SK-N-SH treated with all-trans-retinoic acid at 6 μM for 48 hours (cell line): ENCODE data around the gene QSOX2.

Experiments
- CREB5 ChIP-seq: fragments of 250-450 bp; sonication (Bioruptor Pico); IDR thresholded peaks from 2 replicates; pipeline ENCODE4 v1.5.1; 2020; ENCODE audit warnings: low read depth, mild to moderate bottlenecking, moderate library complexity
- CSDC2 ChIP-seq: fragments of 250-450 bp; sonication (Bioruptor Pico); IDR thresholded peaks from 2 replicates; pipeline ENCODE4 v1.5.0; 2020; ENCODE audit warnings: mild to moderate bottlenecking, moderate library complexity
- PATZ1 ChIP-seq: fragments of 250-450 bp; sonication (Bioruptor Pico); IDR thresholded peaks from 2 replicates; pipeline ENCODE4 v1.8.0; 2020; ENCODE audit warnings: mild to moderate bottlenecking, moderate library complexity, borderline replicate concordance
- RARB ChIP-seq: fragments of 250-450 bp; sonication (Bioruptor Pico); IDR thresholded peaks from 2 replicates; pipeline ENCODE4 v1.8.0; 2021; ENCODE audit warnings: mild to moderate bottlenecking, moderate library complexity
- TCF4 ChIP-seq: fragments of 250-450 bp; sonication (Bioruptor Pico); IDR thresholded peaks from 2 replicates; pipeline ENCODE4 v1.8.0; 2021; ENCODE audit warnings: mild to moderate bottlenecking, moderate library complexity, borderline replicate concordance
- TOX ChIP-seq: fragments of 250-450 bp; sonication (Bioruptor Pico); IDR thresholded peaks from 2 replicates; pipeline ENCODE4 v1.8.0; 2021; ENCODE audit warnings: mild to moderate bottlenecking, moderate library complexity, borderline replicate concordance

GRCh38 chr9:136191099-136191959 is 54.3 kb downstream of the QSOX2 start:
- TF ChIP-seq CREB5 (CRISPR knock-in tag) (no peak), TOX (no peak), TCF4 (CRISPR knock-in tag) (no peak), PATZ1 (CRISPR knock-in tag) (no peak), CSDC2 (no peak), RARB (CRISPR knock-in tag) (no peak)
